A549 (cell line): ENCODE data around the gene HOXA10. TPM values are rescaled to one million over a fixed set of nuclear protein-coding genes. Genes with fewer than 3 reads are reported as not detected.

Source experiments
- ATAC-seq, 2 experiments: fragments of 200-7000 bp in 1 of 2; fragments of >200 bp in 1 of 2; cut with Nextera tagmentation in 1 of 2; cut with Tn5 transposase in 1 of 2; 3 replicates each; pipeline versions ENCODE4 v1.8.0 to v1.9.1; 2018 to 2020; ENCODE audit warnings: mild to moderate bottlenecking in 1 of 2, moderate library complexity in 1 of 2
- CTCF ChIA-PET: fragments of 300-600 bp; sonication (Branson Sonifier 250); formaldehyde crosslinking; extraction: SDS; loops from one replicate; lab custom pipeline; 2021; ENCODE audit warnings: antibody characterized with exemption, inconsistent platforms; lab: Yijun Ruan, JAX
- POLR2A ChIA-PET: fragments of 350-600 bp; formaldehyde crosslinking; extraction: SDS; loops from one replicate; lab custom pipeline; 2021; ENCODE audit warnings: antibody characterized with exemption, inconsistent platforms; lab: Yijun Ruan, JAX
- DNase-seq, 2 experiments: peaks; one replicate each; pipeline versions ENCODE4 v3.0.0 to v3.0.0-alpha.2; 2011 to 2016; ENCODE audit warnings: low read depth in 1 of 2, low spot score in 1 of 2
- FAIRE-seq: peaks from 2 replicates; lab custom pipeline; 2011; peaks lifted over from hg19 to GRCh38; lab: Jason Lieb, UNC
- H3K27ac ChIP-seq, 2 experiments: fragments of >200 bp; sonication (Bioruptor Twin); formaldehyde crosslinking; 3 replicates each; pipeline ENCODE4 v1.5.1; 2016 to 2017
- H3K4me1 ChIP-seq: fragments of >200 bp; sonication (Bioruptor Twin); formaldehyde crosslinking; 3 replicates; pipeline ENCODE4 v1.6.1; 2016
- H3K4me2 ChIP-seq: fragments of >200 bp; sonication (Bioruptor Twin); formaldehyde crosslinking; 3 replicates; pipeline ENCODE4 v1.6.1; 2016
- H3K4me3 ChIP-seq: fragments of >200 bp; sonication (Bioruptor Twin); formaldehyde crosslinking; 3 replicates; pipeline ENCODE4 v1.5.1; 2016
- H3K9me3 ChIP-seq: fragments of >200 bp; sonication (Bioruptor Twin); formaldehyde crosslinking; 3 replicates; pipeline ENCODE4 v1.6.1; 2016
- CHD2 ChIP-seq: fragments of 150-350 bp; IDR thresholded peaks from 2 replicates; pipeline ENCODE4 v1.6.1; 2014; ENCODE audit warnings: low read length; ENCODE audit not compliant: partially characterized antibody
- EHF ChIP-seq: fragments of 250-450 bp; sonication (Bioruptor Pico); IDR thresholded peaks from 2 replicates; pipeline ENCODE4 v1.5.0; 2020; ENCODE audit warnings: mild to moderate bottlenecking
- EHMT2 ChIP-seq: fragments of 200-600 bp; sonication (generic); IDR thresholded peaks from 2 replicates; pipeline ENCODE4 v1.6.1; 2016; ENCODE audit warnings: antibody characterized with exemption, low read depth, mild to moderate bottlenecking, moderate library complexity
- FOSL2 ChIP-seq, 2 experiments: fragments of 450-650 bp in 1 of 2; fragments of >200 bp in 1 of 2; sonication (Bioruptor Twin) in 1 of 2; formaldehyde crosslinking; IDR thresholded peaks; 2 replicates each; pipeline versions ENCODE4 v1.5.0 to v1.6.1; 2016 to 2020; ENCODE audit warnings: mild to moderate bottlenecking in 1 of 2, moderate library complexity in 1 of 2
- FOXS1 ChIP-seq: fragments of 250-450 bp; sonication (Bioruptor Pico); IDR thresholded peaks from 2 replicates; pipeline ENCODE4 v1.5.0; 2020; ENCODE audit warnings: mild to moderate bottlenecking, moderate library complexity
- HDAC2 ChIP-seq: fragments of 200-600 bp; sonication (generic); IDR thresholded peaks from 2 replicates; pipeline ENCODE4 v1.6.1; 2016
- HOXA7 ChIP-seq: fragments of 250-450 bp; sonication (Bioruptor Pico); IDR thresholded peaks from 2 replicates; pipeline ENCODE4 v1.5.0; 2020; ENCODE audit warnings: mild to moderate bottlenecking, moderate library complexity
- JUN ChIP-seq, 2 experiments: fragments of >200 bp; sonication (Bioruptor Twin); formaldehyde crosslinking; IDR thresholded peaks; 2 replicates in 1 of 2; 3 replicates in 1 of 2; pipeline ENCODE4 v1.6.1; 2016 to 2017
- KDM5A ChIP-seq: fragments of 200-600 bp; sonication (generic); IDR thresholded peaks from 2 replicates; pipeline ENCODE4 v1.6.1; 2016; ENCODE audit warnings: antibody characterized with exemption, mild to moderate bottlenecking
- MAFK ChIP-seq: fragments of 450-650 bp; IDR thresholded peaks from 2 replicates; pipeline ENCODE4 v1.6.1; 2014; ENCODE audit not compliant: partially characterized antibody
- MYC ChIP-seq: IDR thresholded peaks from 2 replicates; pipeline ENCODE4 v1.6.1; 2012; ENCODE audit warnings: mild to moderate bottlenecking, inconsistent platforms, low read length, improper control_type of control experiment, borderline replicate concordance
- NPAS2 ChIP-seq: fragments of 250-450 bp; sonication (Bioruptor Pico); IDR thresholded peaks from 2 replicates; pipeline ENCODE4 v1.8.0; 2022; ENCODE audit warnings: mild to moderate bottlenecking, moderate library complexity, borderline replicate concordance
- PHF8 ChIP-seq: fragments of 200-600 bp; sonication (generic); IDR thresholded peaks from 2 replicates; pipeline ENCODE4 v1.6.1; 2016; ENCODE audit warnings: low read depth, mild to moderate bottlenecking, antibody characterized with exemption, moderate library complexity, borderline replicate concordance
- POLR2AphosphoS2 ChIP-seq: conservative IDR thresholded peaks from 2 replicates; pipeline ENCODE4 v1.6.1; 2012; ENCODE audit warnings: low read length, improper control_type of control experiment, inconsistent platforms
- RAD21 ChIP-seq, 2 experiments: fragments of >200 bp in 1 of 2; sonication (Bioruptor Twin) in 1 of 2; formaldehyde crosslinking in 1 of 2; IDR thresholded peaks in 1 of 2; conservative IDR thresholded peaks in 1 of 2; 2 replicates in 1 of 2; 3 replicates in 1 of 2; pipeline ENCODE4 v1.6.1; 2012 to 2018; ENCODE audit warnings: inconsistent platforms in 1 of 2
- RARB ChIP-seq: fragments of 250-450 bp; sonication (Bioruptor Pico); IDR thresholded peaks from 2 replicates; pipeline ENCODE4 v1.8.0; 2021; ENCODE audit warnings: mild to moderate bottlenecking, moderate library complexity
- RFX5 ChIP-seq: fragments of 450-650 bp; IDR thresholded peaks from 2 replicates; pipeline ENCODE4 v1.7.1; 2014; ENCODE audit warnings: antibody characterized with exemption, mild to moderate bottlenecking, moderate library complexity
- SMC3 ChIP-seq: fragments of >200 bp; sonication (Bioruptor Twin); formaldehyde crosslinking; IDR thresholded peaks from 3 replicates; pipeline ENCODE4 v1.6.1; 2018; ENCODE audit warnings: inconsistent platforms
- ZFP36 ChIP-seq: fragments of 450-650 bp; IDR thresholded peaks from 2 replicates; pipeline ENCODE4 v1.6.1; 2014; ENCODE audit warnings: borderline replicate concordance; ENCODE audit not compliant: partially characterized antibody
- ZNF302 ChIP-seq: fragments of 250-450 bp; sonication (Bioruptor Pico); IDR thresholded peaks from 2 replicates; pipeline ENCODE4 v1.9.0; 2021; ENCODE audit warnings: inconsistent platforms, mild to moderate bottlenecking, moderate library complexity
- WGBS: methylation state at CpG from one replicate; pipeline ENCODE4 v1.1.6; 2017; ENCODE audit errors: missing lambda C conversion rate; 5-methylcytosine and 5-hydroxymethylcytosine counted together
- polyA plus RNA-seq, 4 experiments: library from polyadenylated mRNA; depleted of rRNA in 3 of 4; stranded (reverse); fragments of >200 nt; fragmentation: RNase III in 1 of 4; extraction: RNeasy Plus Mini Kit Qiagen cat#74134 plus additional on column Dnase treatment in 1 of 4; gene quantifications; 2 replicates in 3 of 4; 3 replicates in 1 of 4; pipeline ENCODE4 v1.2.3, GENCODE V29; 2011 to 2017
- TF ChIP-seq, protein P1 (sequence below): IDR thresholded peaks from 2 replicates; pipeline ENCODE4 v1.6.1; 2012
- TF ChIP-seq, protein P2 (sequence below): fragments of 450-650 bp; IDR thresholded peaks from 2 replicates; pipeline ENCODE4 v1.6.1; 2014; ENCODE audit warnings: antibody characterized with exemption

The HOXA10 gene
- polyA plus RNA-seq, 2 of the 4 experiments (the other 2 are of a cell fraction), result 5.2 to 7.7 TPM

DNA sequence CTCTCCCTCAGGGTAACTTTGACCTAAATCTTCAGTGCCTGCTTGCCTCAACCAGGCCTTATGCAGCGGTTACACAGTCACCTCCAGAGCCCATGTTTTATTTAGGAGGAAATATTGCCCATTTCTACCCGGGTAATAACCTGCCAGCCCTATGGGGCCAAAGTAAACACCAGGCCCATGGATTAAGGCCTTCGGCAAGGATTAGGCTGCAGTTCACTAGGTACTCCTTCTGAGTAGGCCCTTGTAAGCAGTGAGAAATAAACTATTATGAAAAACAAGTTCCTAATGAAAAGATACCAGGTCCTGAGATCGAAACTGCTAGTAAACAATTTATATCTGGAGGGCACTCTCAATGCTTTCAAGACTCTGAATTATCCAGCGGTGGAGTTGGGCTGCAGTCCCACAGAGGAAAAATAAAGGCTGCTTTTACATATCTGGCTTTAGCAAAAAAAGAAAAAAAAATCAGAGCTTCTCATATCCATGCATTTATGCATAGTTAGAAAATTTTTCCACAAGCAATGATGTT lies 3.7 kb upstream of the HOXA10 start:
- H3K9me3 ChIP-seq, result no peaks in the 10 kb centered on the region
- ATAC-seq, result no peak
- WGBS, result 78% methylated on average over 5 of the region's 5 CpGs
- H3K4me3 ChIP-seq, result no peak overlapping the region
- H3K4me1 ChIP-seq, result peaks cover 13% of the 10 kb centered on the region
- POLR2A ChIA-PET, result no interaction called here
- TF ChIP-seq EHMT2 (no peak), RAD21 (conservative IDR thresholded peaks at IDR 0.05 in 1 of 2, IDR thresholded peaks at IDR 0.05 in 1 of 2) (no peak), POLR2AphosphoS2 (no peak), FOSL2 (IDR thresholded peaks at IDR 0.05) (no peak), FOSL2 (CRISPR knock-in tag; IDR thresholded peaks at IDR 0.05) (no peak), PHF8 (no peak), HDAC2 (no peak), NPAS2 (CRISPR knock-in tag) (no peak), KDM5A (no peak), JUN (IDR thresholded peaks at IDR 0.05) (no peak), RARB (CRISPR knock-in tag) (no peak)
- TF ChIP-seq, protein P1, sequence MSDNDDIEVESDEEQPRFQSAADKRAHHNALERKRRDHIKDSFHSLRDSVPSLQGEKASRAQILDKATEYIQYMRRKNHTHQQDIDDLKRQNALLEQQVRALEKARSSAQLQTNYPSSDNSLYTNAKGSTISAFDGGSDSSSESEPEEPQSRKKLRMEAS, result no peak
- TF ChIP-seq, protein P2, sequence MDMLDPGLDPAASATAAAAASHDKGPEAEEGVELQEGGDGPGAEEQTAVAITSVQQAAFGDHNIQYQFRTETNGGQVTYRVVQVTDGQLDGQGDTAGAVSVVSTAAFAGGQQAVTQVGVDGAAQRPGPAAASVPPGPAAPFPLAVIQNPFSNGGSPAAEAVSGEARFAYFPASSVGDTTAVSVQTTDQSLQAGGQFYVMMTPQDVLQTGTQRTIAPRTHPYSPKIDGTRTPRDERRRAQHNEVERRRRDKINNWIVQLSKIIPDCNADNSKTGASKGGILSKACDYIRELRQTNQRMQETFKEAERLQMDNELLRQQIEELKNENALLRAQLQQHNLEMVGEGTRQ, result no peak
- TF ChIP-seq, all 56 proteins: peak for 0
- Histone ChIP-seq H3K27ac (no peak overlapping the region), H3K4me2 (no peak overlapping the region)
- no peak for FAIRE-seq
- CTCF ChIA-PET, result interaction anchor here (1.0 to 3.4 kb wide), 7 partner anchors 8 to 1285 kb away, joined by 3 to 33 read pairs (median 14); no protein-coding TSS in a partner anchor
- no peak for DNase-seq

DNA sequence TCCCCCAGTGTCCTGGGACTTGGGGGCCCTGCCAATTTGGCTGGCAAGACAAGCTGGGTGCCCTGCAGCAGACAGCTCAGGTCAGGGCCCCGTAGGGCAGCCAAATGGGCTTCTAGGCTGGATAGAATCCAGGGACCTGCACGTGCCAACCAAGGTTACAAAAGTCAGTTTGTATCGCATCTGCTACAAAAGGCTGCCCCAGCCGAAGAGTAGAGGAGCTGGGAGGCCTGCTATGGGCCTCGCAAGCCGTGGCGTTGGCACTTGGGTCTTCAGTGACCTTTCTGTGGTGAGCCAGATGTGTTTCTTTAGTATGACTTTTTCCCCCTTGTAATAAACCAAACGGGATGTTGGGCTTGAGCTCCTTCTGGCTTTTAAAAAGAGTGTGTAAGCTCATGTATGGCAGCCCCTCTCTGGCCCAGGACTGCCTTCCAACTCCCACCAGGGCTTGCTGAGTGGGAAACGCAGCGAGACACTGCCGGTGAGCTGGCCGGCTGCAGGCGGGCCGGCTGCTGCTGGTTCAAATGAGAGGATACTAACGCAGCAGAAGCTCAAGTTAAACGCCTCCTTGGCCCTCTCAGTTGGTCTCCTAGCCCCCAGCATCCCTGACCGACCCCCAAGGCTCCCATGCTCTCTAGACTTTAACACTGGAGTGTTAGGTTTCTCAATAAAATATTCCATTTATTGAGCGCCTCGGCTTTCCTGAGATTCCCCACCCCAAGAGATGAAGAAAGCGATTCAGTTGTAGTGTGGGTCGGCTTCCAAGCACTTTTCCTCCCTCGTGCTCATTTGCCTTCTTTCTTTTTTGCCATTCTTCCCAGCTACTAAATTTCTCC lies 3.1 kb upstream of the HOXA10 start:
- TF ChIP-seq PHF8 (no peak), SMC3 (no peak), MYC (no peak)
- H3K27ac ChIP-seq, result no peak overlapping the region
- FAIRE-seq, result no peak
- POLR2A ChIA-PET, result no interaction called here
- DNase-seq, result no peak
- H3K9me3 ChIP-seq, result no peaks in the 10 kb centered on the region
- H3K4me2 ChIP-seq, result no peak overlapping the region
- no peak overlapping the region for H3K4me3 ChIP-seq
- CTCF ChIA-PET, result interaction anchor here (1.0 to 3.4 kb wide), 8 partner anchors 8 to 1284 kb away, joined by 3 to 33 read pairs (median 6); no protein-coding TSS in a partner anchor
- H3K4me1 ChIP-seq, result peaks cover 13% of the 10 kb centered on the region
- no peak for ATAC-seq
- 77% methylated on average over 22 of the region's 22 CpGs for WGBS

DNA sequence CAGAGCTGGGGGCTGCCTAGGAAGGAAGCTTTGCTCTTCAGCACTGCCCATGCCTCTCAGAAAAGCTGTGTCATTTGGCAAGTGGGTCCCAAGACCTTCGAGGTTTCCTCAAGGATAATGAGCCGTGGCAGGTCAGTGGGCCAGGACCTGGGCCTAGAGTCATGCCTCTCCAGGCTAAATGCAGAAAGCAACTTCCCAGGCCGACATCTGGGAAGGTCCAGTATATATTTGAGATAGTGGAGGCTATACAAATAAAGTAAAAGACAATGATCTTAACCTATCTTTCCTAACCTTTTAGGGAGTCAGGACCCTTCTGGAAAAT lies 2.4 kb upstream of the HOXA10 start:
- CTCF ChIA-PET, result interaction anchor here (1.0 to 2.5 kb wide), 6 partner anchors 8 to 28 kb away, joined by 3 to 14 read pairs (median 5); no protein-coding TSS in a partner anchor
- no peak for ATAC-seq
- Histone ChIP-seq H3K4me2 (no peak overlapping the region), H3K4me1 (peaks cover 13% of the 10 kb centered on the region), H3K27ac (no peak overlapping the region), H3K9me3 (no peaks in the 10 kb centered on the region), H3K4me3 (no peak overlapping the region)
- WGBS, result 79% methylated on average over 3 of the region's 3 CpGs
- FAIRE-seq, result no peak
- no peak for TF ChIP-seq RFX5
- TF ChIP-seq NPAS2 (CRISPR knock-in tag), result no peak
- no peak for TF ChIP-seq ZNF302
- no peak for TF ChIP-seq ZFP36
- no peak for TF ChIP-seq HOXA7
- no peak for TF ChIP-seq CHD2
- TF ChIP-seq FOXS1 (CRISPR knock-in tag), result no peak
- TF ChIP-seq MAFK, result no peak
- no peak for TF ChIP-seq EHF (CRISPR knock-in tag)
- DNase-seq, result no peak
- POLR2A ChIA-PET, result no interaction called here
